Measurements from ENCODE around the gene F10.
"Not testable (repeated sequence)": the region's sequence is repeated elsewhere in the genome, so short reads cannot be mapped to it uniquely, and the experiment has no call there.

The F10 gene

DNA sequence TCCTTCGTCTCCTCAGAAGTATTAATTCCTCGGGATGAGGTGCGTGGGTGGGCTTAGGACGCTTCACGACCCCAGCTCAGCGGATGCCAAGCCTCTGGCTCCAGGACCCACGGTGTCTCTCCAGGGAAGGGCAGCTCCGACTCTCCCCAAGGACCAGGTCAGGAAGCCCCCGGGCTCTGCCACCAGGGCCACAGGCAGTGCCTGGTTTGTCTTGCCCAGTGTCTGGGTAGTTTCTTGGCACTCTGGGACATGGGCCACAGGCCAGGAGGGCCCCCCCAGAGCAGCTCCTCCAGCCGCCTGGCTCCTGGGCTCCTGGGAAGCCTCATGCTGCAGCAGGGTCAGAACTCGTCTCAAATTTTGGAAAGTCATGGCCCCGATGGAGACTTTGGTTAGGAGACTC, 38.4 kb downstream of the F10 start:
- Histone ChIP-seq H3K27ac (peak overlapping the region in 2 of 21 experiments; percentile 46 to 65), H3K4me3 (no peak overlapping the region)

DNA sequence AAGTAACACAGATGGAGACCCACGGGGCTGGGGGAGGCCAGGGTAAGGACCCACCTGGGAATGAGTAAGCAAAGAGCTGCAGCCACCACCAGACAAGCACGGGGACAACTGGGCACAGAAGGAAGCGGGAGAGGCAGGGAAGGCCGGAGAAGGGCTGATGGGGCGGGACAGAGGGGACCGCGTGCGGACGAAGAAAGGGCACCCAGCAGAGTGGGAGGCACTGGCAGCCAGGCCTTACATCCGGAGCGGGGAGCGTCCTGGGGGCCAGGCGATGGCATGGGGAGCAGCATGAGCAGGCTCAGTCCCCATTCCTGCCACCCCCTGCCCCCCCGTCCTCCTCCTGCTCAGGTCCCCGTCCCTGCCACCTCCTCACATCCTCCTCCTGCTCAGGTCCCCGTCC, 38.8 kb downstream of the F10 start:
- Histone ChIP-seq H3K4me3 (no peak overlapping the region), H3K27ac (peak overlapping the region in 2 of 21 experiments; percentile 46 to 65)

DNA sequence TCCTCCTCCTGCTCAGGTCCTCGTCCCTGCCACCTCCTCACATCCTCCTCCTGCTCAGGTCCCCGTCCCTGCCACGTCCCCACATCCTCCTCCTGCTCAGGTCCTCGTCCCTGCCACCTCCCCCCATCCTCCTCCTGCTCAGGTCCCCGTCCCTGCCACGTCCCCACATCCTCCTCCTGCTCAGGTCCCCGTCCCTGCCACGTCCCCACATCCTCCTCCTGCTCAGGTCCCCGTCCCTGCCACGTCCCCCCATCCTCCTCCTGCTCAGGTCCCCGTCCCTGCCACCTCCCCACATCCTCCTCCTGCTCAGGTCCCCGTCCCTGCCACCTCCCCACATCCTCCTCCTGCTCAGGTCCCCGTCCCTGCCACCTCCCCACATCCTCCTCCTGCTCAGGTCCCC, 39.4 kb downstream of the F10 start:
- H3K4me3 ChIP-seq, H3K27ac ChIP-seq: not testable (repeated sequence)

DNA sequence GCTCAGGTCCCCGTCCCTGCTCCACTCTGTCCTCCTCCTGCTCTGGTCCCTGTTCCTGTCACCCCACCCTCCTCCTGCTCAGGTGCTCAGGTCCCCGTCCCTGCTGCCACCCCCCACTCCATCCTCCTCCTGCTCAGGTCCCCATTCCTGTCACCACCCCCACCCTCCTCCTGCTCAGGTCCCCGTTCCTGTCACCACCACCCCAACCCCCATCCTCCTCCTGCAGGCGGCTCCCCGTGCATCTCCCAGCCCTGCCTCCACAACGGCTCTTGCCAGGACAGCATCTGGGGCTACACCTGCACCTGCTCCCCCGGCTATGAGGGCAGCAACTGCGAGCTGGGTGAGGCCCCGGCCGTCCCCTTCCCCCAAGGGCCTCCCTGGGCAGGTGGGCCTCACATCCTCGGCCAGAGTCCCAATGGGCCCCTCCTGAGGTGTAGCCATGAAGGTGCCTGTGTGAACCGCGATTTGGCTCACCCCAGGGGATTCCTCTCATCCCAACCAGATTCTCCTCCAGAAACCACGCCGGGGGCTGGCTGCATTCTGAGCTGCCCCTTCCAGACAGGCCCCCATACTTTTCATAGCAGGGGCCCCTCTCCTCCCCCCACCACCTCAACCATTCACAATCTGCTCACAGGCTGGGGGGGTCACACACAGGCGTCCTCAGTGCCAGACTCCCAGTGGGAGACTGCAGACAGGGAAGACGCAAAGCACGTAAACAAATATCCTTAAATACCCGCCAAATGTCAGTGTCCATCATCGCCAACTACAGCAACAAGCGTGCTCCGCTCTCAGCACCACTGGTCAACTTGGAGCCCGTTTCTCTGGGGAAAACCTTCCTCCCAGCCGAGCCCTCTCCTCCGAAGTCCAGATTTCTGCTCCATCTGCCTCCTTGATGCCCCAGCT, 40.4 kb downstream of the F10 start:
- no peak overlapping the region for H3K4me3 ChIP-seq
- peak overlapping the region in 2 of 21 experiments; percentile 21 to 51 for H3K27ac ChIP-seq

DNA sequence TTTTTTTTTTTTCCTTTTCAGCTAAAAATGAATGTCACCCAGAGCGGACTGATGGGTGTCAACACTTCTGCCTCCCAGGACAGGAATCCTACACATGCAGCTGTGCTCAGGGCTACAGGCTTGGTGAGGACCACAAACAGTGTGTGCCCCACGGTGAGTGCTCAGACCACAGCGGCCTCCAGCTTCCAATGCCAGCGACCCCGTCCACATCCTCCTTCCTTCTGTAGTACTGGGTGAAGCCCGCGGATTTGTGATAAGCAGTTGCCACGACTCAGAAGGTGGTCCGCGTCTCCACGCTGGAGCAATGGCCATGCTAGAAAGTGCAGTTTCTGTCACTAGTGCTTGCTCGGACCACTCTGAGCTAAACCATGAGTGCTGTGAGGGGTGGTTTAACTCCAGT, 41.9 kb downstream of the F10 start:
- H3K27ac ChIP-seq = no peak overlapping the region
- no peak overlapping the region for H3K4me3 ChIP-seq

DNA sequence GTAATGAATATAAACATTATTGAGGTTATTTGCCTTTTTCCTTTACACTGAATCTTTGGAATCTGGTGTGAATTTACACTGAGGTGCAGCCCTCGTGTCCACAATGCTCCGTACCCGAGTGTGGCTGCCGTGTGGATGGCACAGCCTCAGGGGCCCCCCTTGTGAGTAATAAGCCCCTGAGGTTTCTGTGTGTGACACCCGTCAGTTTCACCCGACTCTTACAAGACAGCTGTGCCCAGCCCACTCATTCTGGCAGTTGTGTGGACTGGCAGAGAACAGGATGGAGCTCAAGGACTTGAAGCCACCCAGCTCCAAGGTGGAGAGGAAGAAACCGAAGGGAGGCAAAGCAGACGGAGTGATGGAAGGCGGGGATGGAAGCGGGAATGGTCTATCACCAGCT, 43.7 kb downstream of the F10 start:
- no peak overlapping the region for H3K4me3 ChIP-seq

DNA sequence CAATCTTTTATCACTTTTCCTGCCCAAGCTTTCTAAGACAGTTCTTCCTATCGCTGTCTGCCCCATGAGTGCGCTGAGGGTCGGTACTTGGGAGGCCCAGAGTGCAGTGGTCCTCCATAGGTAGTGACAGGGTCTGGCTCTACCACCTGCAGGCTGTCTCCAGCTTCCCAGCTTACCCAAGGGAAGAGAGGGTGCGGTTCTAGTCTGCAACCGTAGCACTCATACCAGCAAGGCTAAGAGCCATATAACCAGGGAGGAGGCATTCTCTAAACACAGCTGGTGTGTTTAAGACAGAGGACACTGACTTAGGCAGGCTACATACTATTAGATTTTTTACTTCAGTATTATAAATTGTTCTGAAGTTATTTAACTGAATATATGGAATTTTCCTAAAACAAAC, 44.1 kb downstream of the F10 start:
- no peak overlapping the region for H3K27ac ChIP-seq
- no peak overlapping the region for H3K4me3 ChIP-seq

More for the DNA sequence above, 43.7 kb downstream of the F10 start:
- no peak overlapping the region for H3K27ac ChIP-seq

DNA sequence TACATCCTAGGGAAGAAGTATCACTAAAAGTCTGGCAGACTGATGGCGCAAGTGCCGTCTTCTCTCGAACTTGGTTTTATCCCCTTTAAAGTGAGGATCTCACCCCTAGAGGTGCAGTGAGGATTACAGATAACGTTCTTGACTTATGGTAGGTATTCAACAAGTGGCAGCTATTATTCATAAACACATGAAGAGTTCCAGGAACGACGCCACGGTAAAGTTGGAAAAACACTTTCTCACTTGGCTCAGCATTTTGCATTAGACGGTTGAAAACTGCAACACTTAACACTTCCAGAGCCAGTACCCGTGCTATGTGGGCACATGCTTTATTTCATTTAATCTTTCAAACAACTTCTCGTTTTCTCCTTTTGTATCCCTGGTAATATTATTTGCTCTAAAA, 44.6 kb downstream of the F10 start:
- Histone ChIP-seq H3K27ac (no peak overlapping the region), H3K4me3 (no peak overlapping the region)

DNA sequence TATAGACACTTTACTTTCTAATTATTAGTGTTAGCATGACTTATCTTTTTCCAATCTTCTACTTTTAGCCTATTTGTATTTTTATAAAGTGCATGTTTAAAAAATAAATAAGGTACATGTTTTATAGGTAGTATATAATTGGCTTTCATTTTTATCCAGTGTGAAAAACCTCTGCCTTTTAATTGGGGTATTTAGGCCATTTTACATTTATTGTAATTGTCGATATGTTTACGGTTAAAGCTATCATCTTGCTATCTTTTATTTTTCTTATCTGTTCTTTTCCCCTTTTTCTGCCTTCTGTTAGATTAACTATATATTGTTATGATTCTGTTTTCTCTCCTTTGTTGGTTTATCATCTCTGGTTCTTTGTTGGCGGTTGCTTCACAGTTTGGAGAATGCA, 45.0 kb downstream of the F10 start:
- Histone ChIP-seq H3K4me3 (no peak overlapping the region), H3K27ac (no peak overlapping the region)

DNA sequence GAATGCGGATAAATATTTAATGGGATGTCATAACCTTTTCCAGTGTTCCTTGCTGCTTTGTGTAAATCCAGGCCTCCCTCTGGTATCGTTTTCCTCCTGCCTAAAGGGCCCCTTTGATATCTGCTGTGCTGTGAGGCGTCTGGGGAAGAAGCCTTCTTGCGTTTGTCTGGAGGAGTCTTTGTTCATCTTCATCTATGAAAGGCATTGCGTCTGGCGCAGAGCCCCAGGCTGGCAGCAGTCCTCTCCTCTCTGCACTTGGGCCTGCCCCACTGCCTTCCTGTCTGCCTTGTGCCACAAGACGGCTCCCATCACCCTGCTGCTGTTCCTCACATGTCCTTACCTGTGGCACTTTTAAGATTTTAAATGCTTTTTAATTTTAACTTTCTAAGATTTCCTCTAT, 45.6 kb downstream of the F10 start:
- Histone ChIP-seq H3K4me3 (no peak overlapping the region), H3K27ac (no peak overlapping the region)

DNA sequence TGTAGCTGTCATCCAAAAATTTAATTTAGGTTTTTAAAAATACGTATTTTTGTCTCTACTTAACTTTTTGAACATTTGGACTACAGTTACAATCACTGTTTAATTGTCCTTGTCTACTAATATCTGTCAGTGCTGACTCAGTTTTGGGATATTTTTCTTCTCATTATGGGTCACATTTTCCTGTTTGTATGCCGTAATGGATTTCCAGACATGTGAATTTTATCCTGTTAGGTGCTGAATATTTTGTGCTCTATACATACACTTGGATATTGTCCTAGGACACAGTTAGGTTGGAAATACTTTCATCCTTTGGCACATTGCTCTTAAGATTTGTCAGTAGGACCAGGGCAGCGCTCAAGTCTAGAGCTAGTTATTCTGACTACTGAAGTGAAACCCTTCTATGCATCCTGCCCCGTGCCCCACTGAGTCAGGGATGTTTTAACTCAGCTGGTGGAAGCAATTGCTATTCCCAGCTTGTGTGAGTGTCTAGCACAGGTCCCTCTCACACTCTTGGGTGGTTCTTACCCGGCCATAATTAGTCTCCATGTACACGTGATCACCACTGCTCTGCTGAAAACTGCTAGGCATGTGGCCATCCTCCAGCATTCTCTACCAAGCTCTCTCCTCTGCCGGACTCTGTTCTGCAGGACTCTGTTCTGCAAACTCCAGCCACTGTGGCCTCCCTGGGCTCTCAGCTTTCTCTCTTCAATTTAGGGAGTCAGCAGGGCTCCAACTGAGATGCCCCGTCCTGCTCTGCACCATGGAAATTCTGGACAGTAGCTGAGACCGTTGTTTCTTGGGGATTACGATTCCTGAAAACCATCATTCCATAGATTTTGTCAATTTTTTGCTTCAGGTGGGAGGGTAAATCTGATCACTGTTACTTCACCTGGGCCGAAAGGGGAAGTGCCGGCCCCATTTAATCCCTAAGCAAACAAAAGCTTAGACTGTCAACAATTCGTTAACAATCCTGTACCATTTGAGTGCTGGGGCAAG, 47.0 kb downstream of the F10 start:
- H3K27ac ChIP-seq = no peak overlapping the region

DNA sequence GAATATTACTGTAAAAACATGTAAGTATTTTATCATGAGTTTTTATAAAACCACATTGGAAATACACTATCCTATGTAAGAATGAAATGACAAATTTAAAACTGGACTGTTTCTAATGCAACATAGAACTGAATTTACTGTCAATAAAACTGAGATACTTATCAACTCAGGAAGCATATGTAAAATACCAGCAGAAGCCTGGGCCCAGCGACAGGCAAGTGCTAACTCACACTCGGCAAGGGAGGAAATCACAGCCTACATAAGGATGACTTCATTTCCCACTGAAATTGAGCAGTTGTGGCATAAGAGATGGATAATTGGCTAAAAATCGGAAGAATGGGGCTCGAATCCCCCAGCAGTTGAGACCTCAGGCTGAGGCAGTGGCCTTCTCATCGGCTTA, 47.9 kb downstream of the F10 start:
- Histone ChIP-seq H3K4me3 (no peak overlapping the region), H3K27ac (no peak overlapping the region)

More for the DNA sequence above, 47.0 kb downstream of the F10 start:
- no peak overlapping the region for H3K4me3 ChIP-seq

DNA sequence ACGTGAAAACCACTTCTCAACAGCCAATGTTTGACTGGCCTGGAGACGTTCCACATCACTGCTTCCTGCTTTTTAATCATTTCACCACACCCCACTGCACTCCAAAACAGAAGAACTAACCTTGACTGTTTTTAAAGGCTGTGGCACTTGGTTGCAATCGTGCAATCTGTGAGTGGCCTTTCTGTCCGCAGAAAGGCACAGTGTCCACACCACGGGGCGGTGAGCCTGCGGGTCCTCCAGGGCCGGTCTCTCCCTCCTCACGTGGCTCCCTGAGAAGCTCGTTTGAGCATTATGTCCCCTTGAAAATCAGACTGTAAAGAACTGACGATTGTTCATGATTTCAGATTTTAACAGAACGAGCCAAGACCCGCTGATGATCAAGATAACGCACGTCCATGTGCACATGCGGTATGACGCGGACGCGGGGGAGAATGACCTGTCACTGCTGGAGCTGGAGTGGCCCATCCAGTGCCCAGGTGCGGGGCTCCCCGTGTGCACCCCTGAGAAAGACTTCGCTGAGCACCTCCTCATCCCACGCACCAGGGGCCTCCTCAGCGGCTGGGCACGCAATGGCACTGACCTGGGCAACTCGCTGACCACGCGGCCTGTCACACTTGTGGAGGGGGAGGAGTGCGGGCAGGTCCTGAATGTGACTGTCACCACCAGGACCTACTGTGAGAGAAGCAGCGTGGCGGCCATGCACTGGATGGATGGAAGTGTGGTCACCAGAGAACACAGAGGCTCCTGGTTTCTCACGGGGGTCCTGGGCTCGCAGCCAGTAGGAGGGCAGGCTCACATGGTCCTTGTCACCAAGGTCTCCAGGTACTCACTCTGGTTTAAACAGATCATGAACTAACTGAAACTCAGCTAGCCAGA, 48.9 kb downstream of the F10 start:
- no peak overlapping the region for H3K27ac ChIP-seq
- H3K4me3 ChIP-seq = no peak overlapping the region

DNA sequence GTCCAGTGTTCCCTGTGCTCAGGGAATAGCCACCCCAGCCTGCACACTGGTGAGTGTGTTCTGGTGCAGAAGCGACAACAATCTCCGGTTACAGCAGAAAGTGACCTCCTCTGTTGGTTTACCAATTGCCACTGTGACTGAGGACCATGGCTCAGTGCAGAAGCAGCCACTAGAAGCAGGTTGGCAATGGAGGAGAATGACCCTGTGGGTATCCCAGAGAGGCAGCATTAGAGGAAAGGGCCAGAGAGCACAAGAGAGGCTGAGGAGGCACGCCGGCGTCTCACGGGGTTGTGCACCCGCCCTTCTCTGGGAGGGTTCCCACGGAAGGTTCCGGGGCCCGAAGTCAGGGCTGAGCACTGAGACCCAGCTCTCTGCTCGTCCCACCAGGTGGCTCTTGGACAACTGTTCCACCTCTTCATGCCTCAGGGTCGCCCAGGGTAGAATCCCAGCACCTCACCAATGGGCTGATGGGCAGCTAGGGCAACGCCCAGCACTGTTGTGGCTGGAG, 49.9 kb downstream of the F10 start:
- no peak overlapping the region for H3K4me3 ChIP-seq
- no peak overlapping the region for H3K27ac ChIP-seq

DNA sequence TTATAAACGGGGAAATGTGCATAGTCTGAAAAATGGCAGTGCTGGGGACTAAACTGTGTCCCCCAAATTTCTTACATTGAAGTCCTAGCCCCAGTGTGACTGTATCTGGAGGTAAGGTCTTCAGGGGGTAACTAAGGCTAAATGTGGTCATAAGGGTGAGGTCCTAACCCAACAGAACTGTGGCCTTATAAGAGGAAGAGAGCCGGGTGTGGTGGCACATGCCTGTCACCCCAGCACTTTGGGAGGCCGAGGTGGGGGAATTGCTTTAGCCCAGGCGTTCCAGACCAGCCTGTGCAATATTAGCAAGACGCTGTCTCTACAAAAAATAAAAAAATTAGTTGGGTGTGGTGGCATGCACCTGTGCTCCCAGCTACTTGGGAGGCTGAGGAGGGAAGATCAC, 53.7 kb downstream of the F10 start:
- Histone ChIP-seq H3K27ac (peak overlapping the region in 4 of 21 experiments; percentile 10 to 26 (median 18)), H3K4me3 (no peak overlapping the region)

DNA sequence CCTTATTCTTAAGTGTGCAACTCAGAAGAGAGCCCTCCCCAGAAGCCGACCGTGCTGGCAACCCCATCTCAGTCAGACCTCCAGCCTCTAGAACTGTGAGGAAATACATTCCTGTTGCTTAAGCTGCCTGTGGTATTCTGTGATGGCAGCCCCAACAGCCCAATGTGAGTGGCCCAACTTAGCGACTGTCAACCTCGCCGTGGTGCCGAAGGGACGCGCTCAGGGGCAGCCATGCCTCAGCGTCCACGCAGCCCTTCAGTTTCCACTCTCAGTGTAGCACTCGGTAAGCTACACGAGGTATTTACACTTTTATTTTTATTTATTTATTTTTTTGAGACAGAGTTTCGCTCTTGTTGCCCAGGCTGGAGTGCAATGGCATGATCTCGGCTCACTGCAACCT, 54.2 kb downstream of the F10 start:
- H3K27ac ChIP-seq = peak overlapping the region in 4 of 21 experiments; percentile 10 to 29 (median 18)
- no peak overlapping the region for H3K4me3 ChIP-seq

DNA sequence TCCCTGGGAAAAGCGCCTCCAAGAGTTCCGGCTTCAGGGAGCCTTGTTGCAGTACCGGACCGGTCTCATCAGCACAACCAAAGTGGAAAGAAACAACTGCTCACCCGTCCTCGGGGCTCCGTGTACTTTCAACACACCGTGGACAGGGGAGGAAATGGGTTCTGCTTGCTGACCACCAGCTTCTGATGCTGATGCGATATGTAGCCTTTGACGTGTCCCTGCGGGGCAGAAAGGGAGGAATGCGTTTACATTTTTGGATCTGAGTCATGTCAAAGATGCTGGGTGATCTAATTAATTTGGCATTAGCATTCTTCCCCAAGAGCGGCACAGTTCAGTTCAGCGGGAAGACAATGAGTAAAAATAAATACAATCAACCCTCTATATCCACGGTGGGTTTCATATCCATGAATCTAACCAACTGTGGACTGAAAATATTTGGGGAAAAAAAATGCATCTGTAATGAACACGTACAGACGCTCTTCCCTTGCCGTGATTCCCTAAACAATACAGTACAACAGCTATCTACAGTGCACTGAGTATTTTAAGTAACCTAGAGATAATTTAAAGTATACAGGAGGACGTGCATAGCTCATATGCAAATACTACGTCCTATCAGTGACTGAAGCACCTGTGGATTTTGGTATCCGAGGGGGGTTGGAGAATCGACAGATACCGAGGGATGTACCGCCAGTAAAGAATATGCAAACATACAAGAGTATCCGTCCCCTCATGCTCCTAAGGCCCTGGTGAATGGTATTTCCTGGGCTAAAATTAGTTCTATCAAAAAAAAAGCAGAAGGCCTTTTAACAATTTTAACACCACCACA, 55.7 kb downstream of the F10 start:
- H3K4me3 ChIP-seq = no peak overlapping the region
- no peak overlapping the region for H3K27ac ChIP-seq

DNA sequence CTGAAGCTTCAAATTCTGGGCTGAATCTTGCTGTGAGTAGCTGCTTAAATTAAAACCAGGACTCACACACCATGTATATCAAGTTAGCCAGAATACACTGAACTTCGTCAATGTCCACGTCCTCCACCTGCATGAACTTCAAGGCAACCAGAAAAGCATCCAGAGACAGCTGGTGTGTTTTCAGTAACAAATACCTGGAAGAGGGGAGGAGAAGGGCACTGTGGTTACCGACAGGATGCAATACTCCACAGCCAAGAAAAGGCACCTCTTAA, 56.2 kb downstream of the F10 start:
- H3K27ac ChIP-seq = no peak overlapping the region
- no peak overlapping the region for H3K4me3 ChIP-seq
